ENCODE measurements around the gene RARS2.
A peak's percentile ranks its signal among the peaks of the same experiment; 100 is the strongest.
"Not testable (repeated sequence)": the region's sequence is repeated elsewhere in the genome, so short reads cannot be mapped to it uniquely, and the experiment has no call there.

The RARS2 gene

GRCh38 chr6:87501809-87502572 is 87.8 kb downstream of the RARS2 start:
- DNase-seq (ENCODE audit: low read depth) = no peak

GRCh38 chr6:87498048-87498447 is 91.7 kb downstream of the RARS2 start:
- no peak for DNase-seq (ENCODE audit: low read depth)

- DNase-seq (ENCODE audit: low read depth) = no peak
Observed at GRCh38 chr6:87494761-87495422, 94.9 kb downstream of the RARS2 start.

DNA sequence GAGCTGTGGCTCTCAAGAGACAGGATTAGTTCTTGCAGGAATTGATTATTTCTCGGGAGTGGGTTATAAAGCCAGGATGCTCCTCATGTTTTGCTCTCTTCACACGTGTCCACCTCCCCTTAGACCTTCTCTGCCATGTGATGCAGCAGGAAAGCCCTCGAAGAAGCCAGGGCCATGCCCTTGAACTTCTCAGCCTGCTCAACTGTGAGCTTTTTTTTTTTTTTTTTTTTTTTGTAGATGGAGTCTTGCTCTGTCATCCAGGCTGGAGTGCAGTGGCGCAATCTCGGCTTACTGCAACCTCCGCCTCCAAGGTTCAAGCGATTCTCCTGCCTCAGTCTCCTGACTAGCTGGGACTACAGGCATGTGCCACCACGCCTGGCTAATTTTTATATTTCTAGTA is 100.5 kb downstream of the RARS2 start:
- DNase-seq (ENCODE audit: low read depth) = not testable (repeated sequence)

- no peak for DNase-seq (ENCODE audit: low read depth)
Observed at GRCh38 chr6:87487555-87487954, 102.2 kb downstream of the RARS2 start.

DNA sequence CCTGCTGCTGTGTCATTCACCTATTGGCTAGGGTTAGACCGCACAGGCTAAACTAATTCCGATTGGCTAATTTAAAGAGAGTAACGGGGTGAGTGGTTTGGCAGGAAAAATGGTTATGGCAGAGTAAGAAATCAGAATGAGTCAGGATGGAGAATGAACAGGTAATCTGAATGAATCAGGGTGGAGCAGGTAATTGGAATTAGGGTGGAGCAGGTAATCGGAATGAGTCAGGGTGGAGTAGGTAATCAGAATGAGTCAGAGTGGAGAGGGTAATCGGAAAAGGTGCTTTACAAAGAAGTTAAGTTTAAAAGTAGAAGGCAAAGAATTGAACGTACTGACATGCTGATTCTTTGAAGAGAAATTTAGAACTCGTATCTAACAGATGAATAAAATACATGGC is 105.3 kb downstream of the RARS2 start:
- no peak for DNase-seq (ENCODE audit: low read depth)

DNA sequence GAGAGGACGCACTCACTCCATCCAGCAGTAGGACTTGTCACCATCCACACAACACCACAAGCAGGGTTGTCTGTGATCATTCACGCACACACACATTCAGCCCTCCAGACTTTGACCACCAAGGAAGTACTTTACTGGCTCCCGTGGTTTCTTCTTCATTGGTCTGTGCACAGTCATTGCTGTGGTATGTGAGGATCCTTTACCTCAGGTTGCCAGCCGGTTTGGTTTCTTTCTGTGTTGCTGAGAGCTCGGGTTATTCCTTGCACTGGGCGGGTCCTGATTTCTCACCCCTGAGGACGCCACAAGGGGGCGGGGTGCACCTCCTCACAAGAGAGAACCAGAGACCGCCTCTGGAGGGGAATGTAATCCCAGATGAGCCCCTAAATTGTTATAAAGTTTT is 105.9 kb downstream of the RARS2 start:
- no peak for DNase-seq (ENCODE audit: low read depth)

GRCh38 chr6:87482366-87482765 is 107.4 kb downstream of the RARS2 start:
- DNase-seq (ENCODE audit: low read depth) = no peak

GRCh38 chr6:87481931-87482330 is 107.9 kb downstream of the RARS2 start:
- DNase-seq (ENCODE audit: low read depth) = no peak

GRCh38 chr6:87473419-87473903 is 116.3 kb downstream of the RARS2 start:
- peak; percentile 7 for DNase-seq (ENCODE audit: low read depth)

DNA sequence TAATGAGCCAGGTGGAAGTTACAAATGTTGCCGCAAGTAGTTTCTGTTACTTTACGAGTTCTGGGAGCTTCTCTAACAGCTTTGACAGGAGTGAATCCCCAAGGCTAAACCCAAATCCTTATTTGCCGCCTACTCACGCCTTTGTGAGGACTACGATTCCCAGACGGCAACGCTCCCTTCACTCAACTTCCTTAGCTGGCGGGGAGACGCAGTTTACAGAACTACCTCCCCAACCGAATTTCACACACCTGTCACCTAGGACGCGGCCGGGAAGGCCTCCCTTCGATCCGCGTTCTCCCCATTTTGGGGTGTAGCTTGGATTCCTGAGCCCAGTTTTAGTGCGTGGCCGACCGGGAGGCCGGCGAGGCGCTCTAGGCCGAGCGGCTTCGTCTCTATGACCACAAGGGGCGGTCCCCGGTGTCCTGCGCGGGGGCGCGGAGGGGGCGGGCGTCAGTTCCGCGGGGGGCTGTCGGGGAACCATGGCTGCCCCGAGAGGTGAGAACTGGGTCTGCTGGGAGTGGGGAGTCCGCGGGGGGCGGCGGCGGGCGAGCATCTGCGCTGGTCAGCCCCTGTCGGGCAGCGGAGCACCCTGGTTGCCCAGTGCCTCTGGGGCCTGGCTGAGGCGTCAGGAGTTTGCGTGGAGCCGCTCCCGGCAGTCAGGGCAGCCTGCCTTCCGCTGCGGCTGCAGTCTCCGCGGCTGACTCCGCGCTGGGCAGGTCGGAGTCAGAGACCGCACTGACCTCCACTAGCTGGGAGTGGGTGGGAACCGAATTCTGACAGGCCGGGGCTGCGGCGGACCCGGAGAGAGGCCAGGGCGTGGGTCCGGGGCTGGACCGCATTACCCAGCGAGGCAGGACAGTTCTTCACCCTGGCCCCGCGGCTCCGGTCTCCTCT is 117.0 kb downstream of the RARS2 start, which contains the start of gene SLC35A1:
TSS of gene SLC35A1 (plus strand) at position 450 of the 894 bp plus-strand sequence. CDS start at position 480, 30 bp downstream.
- peak; percentile 48 for DNase-seq (ENCODE audit: low read depth)

- DNase-seq (ENCODE audit: low read depth) = no peak
Observed at GRCh38 chr6:87465051-87465450, 124.7 kb downstream of the RARS2 start.
